H1 (cell line): ENCODE data around the gene CMTM5. TPM values are rescaled to one million over a fixed set of nuclear protein-coding genes. Genes with fewer than 3 reads are reported as not detected.
A peak's percentile ranks its signal among the peaks of the same experiment; 100 is the strongest.

Experiments used
- CTCF ChIA-PET: fragments of 300-600 bp; sonication (Branson Sonifier 250); formaldehyde crosslinking; loops from one replicate; lab custom pipeline; 2021; ENCODE audit not compliant: partially characterized antibody; lab: Charles Lee
- POLR2A ChIA-PET: fragments of 300-600 bp; sonication (Branson Sonifier 250); formaldehyde crosslinking; loops from one replicate; lab custom pipeline; 2021; ENCODE audit warnings: inconsistent platforms; ENCODE audit not compliant: partially characterized antibody; lab: Charles Lee
- DNase-seq, 2 experiments: peaks; one replicate each; pipeline versions ENCODE4 v3.0.0 to v3.0.0-alpha.2; 2010 to 2022; ENCODE audit warnings: low spot score in 2 of 2, low read depth in 1 of 2, mixed read lengths in 1 of 2
- FAIRE-seq: peaks from 2 replicates; lab custom pipeline; 2011; peaks lifted over from hg19 to GRCh38; lab: Jason Lieb, UNC
- H2AFZ ChIP-seq: 2 replicates; pipeline ENCODE4 v1.8.1; 2012; ENCODE audit warnings: low read length, inconsistent platforms
- H2AK5ac ChIP-seq: 2 replicates; pipeline ENCODE4 v1.6.1; 2013; ENCODE audit warnings: low read depth, low read length
- H2BK120ac ChIP-seq: replicated peaks from 2 replicates; pipeline ENCODE3; 2013; ENCODE audit warnings: low read depth, low read length, inconsistent platforms
- H2BK12ac ChIP-seq: 2 replicates; pipeline ENCODE4 v1.6.1; 2013; ENCODE audit warnings: low read depth, low read length
- H2BK15ac ChIP-seq: 2 replicates; pipeline ENCODE4 v1.6.1; 2013; ENCODE audit warnings: low read length
- H2BK20ac ChIP-seq: 2 replicates; pipeline ENCODE4 v1.6.1; 2013; ENCODE audit warnings: low read length
- H2BK5ac ChIP-seq: 2 replicates; pipeline ENCODE4 v1.6.1; 2013; ENCODE audit warnings: low read depth, low read length
- H3K14ac ChIP-seq: 2 replicates; pipeline ENCODE4 v1.6.1; 2013; ENCODE audit warnings: inconsistent platforms; ENCODE audit not compliant: insufficient read length
- H3K18ac ChIP-seq: 2 replicates; pipeline ENCODE4 v1.6.1; 2013; ENCODE audit warnings: low read length; ENCODE audit errors: extremely low read depth
- H3K23ac ChIP-seq: 2 replicates; pipeline ENCODE4 v1.6.1; 2013; ENCODE audit warnings: inconsistent platforms; ENCODE audit not compliant: insufficient read length
- H3K23me2 ChIP-seq: 2 replicates; pipeline ENCODE4 v1.6.1; 2013; ENCODE audit warnings: low read depth, low read length
- H3K27ac ChIP-seq: 2 replicates; pipeline ENCODE4 v1.6.1; 2011; ENCODE audit warnings: low read depth, low read length, inconsistent platforms
- H3K27me3 ChIP-seq, 4 experiments: replicated peaks in 1 of 4; 1 replicate in 1 of 4; 2 replicates in 3 of 4; pipeline versions ENCODE4 v1.6.1 to v1.8.1; 2011 to 2013; ENCODE audit warnings: low read length in 3 of 4, mild to moderate bottlenecking in 3 of 4, inconsistent platforms in 2 of 4, mixed read lengths in 2 of 4, moderate library complexity in 1 of 4; ENCODE audit not compliant: control insufficient read depth in 3 of 4, insufficient read depth in 3 of 4; ENCODE audit errors: extremely low read depth in 1 of 4
- H3K36me3 ChIP-seq, 4 experiments: 2 replicates each; pipeline versions ENCODE4 v1.6.1 to v1.8.1; 2011 to 2013; ENCODE audit warnings: mild to moderate bottlenecking in 4 of 4, low read length in 3 of 4, moderate library complexity in 2 of 4, control low read depth in 1 of 4, inconsistent platforms in 1 of 4; ENCODE audit not compliant: insufficient read depth in 4 of 4, control insufficient read depth in 2 of 4
- H3K4ac ChIP-seq: replicated peaks from 2 replicates; pipeline ENCODE3; 2013; ENCODE audit warnings: low read length, low read depth, mixed read lengths, inconsistent platforms; ENCODE audit not compliant: insufficient read length
- H3K4me1 ChIP-seq, 4 experiments: replicated peaks in 1 of 4; 1 replicate in 1 of 4; 2 replicates in 3 of 4; pipeline versions ENCODE4 v1.6.1 to v1.8.1; 2011 to 2013; ENCODE audit warnings: low read length in 3 of 4, inconsistent platforms in 2 of 4, mixed read lengths in 1 of 4; ENCODE audit not compliant: insufficient read depth in 4 of 4, control insufficient read depth in 3 of 4
- H3K4me2 ChIP-seq, 2 experiments: 2 replicates each; pipeline versions ENCODE4 v1.6.1 to v1.8.1; 2011 to 2013; ENCODE audit warnings: low read depth in 2 of 2, low read length in 2 of 2, control low read depth in 1 of 2, inconsistent platforms in 1 of 2, mild to moderate bottlenecking in 1 of 2; ENCODE audit not compliant: insufficient read depth in 1 of 2
- H3K4me3 ChIP-seq, 4 experiments: fragments of 200-600, 300-600 bp in 1 of 4; sonication (generic), shearing (Covaris generic), sonication (Bioruptor Twin) in 1 of 4; 2 replicates each; pipeline versions ENCODE4 v1.5.1 to v1.8.1; 2011 to 2016; ENCODE audit warnings: low read length in 4 of 4, low read depth in 3 of 4, control low read depth in 2 of 4, inconsistent platforms in 2 of 4, mild to moderate bottlenecking in 2 of 4, mixed read lengths in 1 of 4, moderate library complexity in 1 of 4; ENCODE audit not compliant: insufficient read depth in 2 of 4; ENCODE audit errors: extremely low read depth in 1 of 4
- H3K56ac ChIP-seq: replicated peaks from 2 replicates; pipeline ENCODE3; 2013; ENCODE audit warnings: low read depth, mild to moderate bottlenecking, mixed read lengths, low read length, inconsistent platforms; ENCODE audit not compliant: insufficient read length
- H3K79me1 ChIP-seq: 2 replicates; pipeline ENCODE4 v1.6.1; 2013; ENCODE audit warnings: low read depth, low read length, control low read depth
- H3K79me2 ChIP-seq, 2 experiments: 2 replicates each; pipeline versions ENCODE4 v1.6.1 to v1.8.1; 2012 to 2013; ENCODE audit warnings: low read length in 2 of 2, mild to moderate bottlenecking in 2 of 2, inconsistent platforms in 1 of 2; ENCODE audit not compliant: insufficient read depth in 2 of 2, control insufficient read depth in 1 of 2
- H3K9ac ChIP-seq, 4 experiments: replicated peaks in 1 of 4; 1 replicate in 1 of 4; 2 replicates in 3 of 4; pipeline versions ENCODE4 v1.6.1 to v1.8.1; 2011 to 2013; ENCODE audit warnings: low read depth in 3 of 4, low read length in 3 of 4, control low read depth in 2 of 4, mild to moderate bottlenecking in 2 of 4, moderate library complexity in 2 of 4, inconsistent platforms in 1 of 4; ENCODE audit errors: extremely low read depth in 1 of 4
- H3K9me3 ChIP-seq, 2 experiments: 2 replicates each; pipeline versions ENCODE4 v1.6.1 to v1.8.1; 2012 to 2013; ENCODE audit warnings: mild to moderate bottlenecking in 2 of 2, moderate library complexity in 2 of 2, control low read depth in 1 of 2, inconsistent platforms in 1 of 2, low read depth in 1 of 2, low read length in 1 of 2, mixed read lengths in 1 of 2; ENCODE audit not compliant: insufficient read depth in 2 of 2
- H4K20me1 ChIP-seq, 2 experiments: replicated peaks in 1 of 2; 2 replicates each; pipeline versions ENCODE3 to v1.8.1; 2011 to 2013; ENCODE audit warnings: inconsistent platforms in 2 of 2, low read length in 2 of 2, mild to moderate bottlenecking in 1 of 2; ENCODE audit not compliant: insufficient read depth in 2 of 2, control insufficient read depth in 1 of 2
- H4K5ac ChIP-seq: 2 replicates; pipeline ENCODE4 v1.6.1; 2013; ENCODE audit warnings: low read length, low read depth, mixed read lengths, inconsistent platforms; ENCODE audit not compliant: insufficient read length
- H4K8ac ChIP-seq: 2 replicates; pipeline ENCODE4 v1.8.0; 2013; ENCODE audit warnings: mild to moderate bottlenecking, moderate library complexity, low read length, inconsistent platforms; ENCODE audit not compliant: insufficient read depth; ENCODE audit errors: extremely low read depth
- H4K91ac ChIP-seq: replicated peaks from 2 replicates; pipeline ENCODE3; 2013; ENCODE audit warnings: low read length, mixed read lengths, inconsistent platforms; ENCODE audit not compliant: insufficient read length
- ASH2L ChIP-seq: fragments of 200-600, 300-600 bp; sonication (generic); IDR thresholded peaks from one replicate; pipeline ENCODE4 v1.7.1; 2017; ENCODE audit warnings: low read length
- BRCA1 ChIP-seq: IDR thresholded peaks from 2 replicates; pipeline ENCODE4 v1.6.1; 2012; ENCODE audit warnings: low read depth, low read length, improper control_type of control experiment
- CBX8 ChIP-seq: fragments of 300-800, 300-1000 bp; sonication (generic); IDR thresholded peaks from 2 replicates; pipeline ENCODE4 v1.7.1; 2016; ENCODE audit warnings: low read depth, low read length, borderline replicate concordance
- CEBPB ChIP-seq: IDR thresholded peaks from 2 replicates; pipeline ENCODE4 v1.6.1; 2012; ENCODE audit warnings: low read depth, low read length
- JUND ChIP-seq: IDR thresholded peaks from 2 replicates; pipeline ENCODE4 v1.6.1; 2011; ENCODE audit warnings: mild to moderate bottlenecking, improper control_type of control experiment, low read length
- PHF8 ChIP-seq: fragments of 200-600 bp; sonication (generic); conservative IDR thresholded peaks from 2 replicates; pipeline ENCODE4 v1.7.1; 2012; ENCODE audit warnings: low read depth, mild to moderate bottlenecking, inconsistent platforms, low read length, moderate library complexity
- POLR2A ChIP-seq, 2 experiments: IDR thresholded peaks; 1 replicate in 1 of 2; 2 replicates in 1 of 2; pipeline ENCODE4 v1.6.1; 2011; ENCODE audit warnings: low read depth in 2 of 2, low read length in 2 of 2, mild to moderate bottlenecking in 2 of 2; ENCODE audit errors: control extremely low read depth in 1 of 2
- SRF ChIP-seq: IDR thresholded peaks from 2 replicates; pipeline ENCODE4 v1.6.1; 2011; ENCODE audit warnings: mild to moderate bottlenecking, low read depth, low read length, moderate library complexity
- TAF7 ChIP-seq: optimal IDR thresholded peaks from 2 replicates; pipeline ENCODE3; 2011; ENCODE audit warnings: low read depth, mild to moderate bottlenecking, inconsistent platforms, low read length, moderate library complexity, borderline replicate concordance
- WGBS, 2 experiments: shearing (Covaris generic) in 1 of 2; methylation state at CpG; one replicate each; pipeline versions ENCODE4 v1.1.6 to v1.1.7; 2013 to 2015; ENCODE audit warnings: low lambda C conversion rate in 2 of 2, mixed read lengths in 2 of 2, inconsistent platforms in 1 of 2, low coverage in 1 of 2, missing lambda C conversion rate in 1 of 2; ENCODE audit not compliant: insufficient replicate concordance in 2 of 2, insufficient coverage in 1 of 2, insufficient read length in 1 of 2; ENCODE audit errors: extremely low coverage in 1 of 2, missing lambda C conversion rate in 1 of 2; 5-methylcytosine and 5-hydroxymethylcytosine counted together
- polyA plus RNA-seq, 7 experiments: library from polyadenylated mRNA; depleted of rRNA in 3 of 7; stranded (reverse) in 5 of 7; unstranded in 2 of 7; fragments of >200 nt in 5 of 7; fragments of 200-250 nt in 2 of 7; gene quantifications; 1 replicate in 5 of 7; 2 replicates in 1 of 7; 4 replicates in 1 of 7; pipeline versions ENCODE4 v1.2.1 to v1.2.3, GENCODE V29; 2011 to 2013; ENCODE audit warnings: missing spikeins in 2 of 7, mixed read lengths in 2 of 7
- total RNA-seq: library from RNA; stranded (reverse); fragmentation: NEBNext Ultra II Directional; extraction: Animal tissue kit (Norgen Biotek cat#: 25700); gene quantifications from 2 replicates; pipeline ENCODE4 v1.2.1, GENCODE V29; 2021
- TF ChIP-seq, protein P1 (sequence below): IDR thresholded peaks from 2 replicates; pipeline ENCODE4 v1.6.1; 2012; ENCODE audit warnings: inconsistent platforms

The CMTM5 gene
- total and polyA plus RNA-seq, 2 of the 8 experiments (the other 6 are each of a cell fraction or from before 2014, with no cell fraction given), result 2.1 TPM; not detected in 1

DNA sequence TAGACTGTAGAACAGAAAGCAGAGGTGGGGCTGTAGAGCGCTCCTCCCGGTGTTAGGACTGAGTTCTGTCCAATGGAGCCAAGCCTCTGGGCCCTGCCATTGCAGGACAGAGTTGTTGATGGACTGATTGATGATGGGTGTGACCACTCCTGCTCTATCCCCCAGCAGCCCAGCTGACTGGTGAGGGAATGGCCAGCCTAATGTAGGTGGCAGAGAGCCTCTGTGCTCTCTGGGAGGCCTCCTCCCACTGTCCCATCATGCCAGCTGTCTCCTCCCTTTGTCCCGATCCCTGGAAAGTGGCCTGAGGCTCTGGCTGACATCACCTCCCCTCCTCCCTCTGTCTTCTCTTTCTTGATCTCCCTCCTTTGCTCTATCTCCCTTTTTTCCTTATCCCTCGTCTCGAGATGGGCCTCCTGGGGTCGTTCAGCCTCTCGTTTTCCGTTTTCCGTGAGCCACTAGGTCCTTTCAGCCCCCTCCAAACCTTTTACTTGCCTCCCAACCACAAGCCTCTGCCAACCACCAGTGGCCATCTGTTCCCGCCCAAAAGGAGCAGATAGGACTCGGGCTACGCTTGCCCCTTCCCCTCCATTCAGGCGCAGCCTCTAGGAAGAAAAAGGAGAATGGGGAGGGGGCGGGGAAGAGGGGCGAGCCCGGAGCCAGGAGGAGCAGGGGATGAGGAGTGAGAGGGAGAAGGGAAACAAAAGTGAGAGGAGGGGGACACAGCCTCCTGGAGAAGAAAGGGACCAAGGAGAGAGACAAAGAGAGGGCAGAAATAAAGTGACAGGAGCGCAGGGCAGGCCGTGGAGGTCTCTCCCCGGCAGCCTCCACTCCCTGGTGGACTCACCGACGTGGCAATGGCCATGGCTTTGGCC, 12.4 kb upstream of the CMTM5 start:
- H3K4ac ChIP-seq, result peak overlapping the region; percentile 69
- FAIRE-seq (no peak), DNase-seq (peak in 1 of 2 experiments; percentile 64)
- peaks cover 2 to 22% (median 14%) of the 10 kb centered on the region in 4 experiments; a peak in 6 of 7 replicates for H3K4me1 ChIP-seq
- ChIA-PET CTCF (interaction anchor here (0.6 to 20.9 kb wide), 6 partner anchors 12 to 387 kb away, joined by 3 to 333 read pairs (median 46); partner anchors contain the start of genes CMTM5, IL25 and SLC22A17), POLR2A (interaction anchor here (0.9 to 7.1 kb wide), 7 partner anchors 13 to 204 kb away, joined by 3 to 73 read pairs (median 9); partner anchors contain the start of genes HOMEZ, PABPN1 and SLC22A17)
- H2BK5ac ChIP-seq, result peak overlapping the region; percentile 74
- H3K9ac ChIP-seq, result peak overlapping the region; percentile 55 to 90 (median 70)
- H4K5ac ChIP-seq, result peak overlapping the region; percentile 52
- H3K79me2 ChIP-seq, result no peaks in the 10 kb centered on the region
- no peak overlapping the region for H2AFZ ChIP-seq
- 0 out of 2 replicates have a peak overlapping the region, but pooled peaks have one; percentile 27 for H3K27ac ChIP-seq
- H2BK12ac ChIP-seq, result peak overlapping the region; percentile 85
- H3K14ac ChIP-seq, result no peak overlapping the region
- no peak overlapping the region for H3K56ac ChIP-seq
- H3K9me3 ChIP-seq, result no peaks in the 10 kb centered on the region
- no peak overlapping the region for H4K8ac ChIP-seq
- H2BK120ac ChIP-seq, result peak overlapping the region; percentile 24
- H3K4me3 ChIP-seq, result peak overlapping the region; percentile 69 to 79 (median 77)
- peak overlapping the region; percentile 92 for H4K91ac ChIP-seq
- 13% methylated on average over 12 of the region's 21 CpGs; no CpG with 5 or more reads in 1 of the 2 experiments for WGBS, 2 experiments
- H3K79me1 ChIP-seq, result no peaks in the 10 kb centered on the region
- peak overlapping the region; percentile 15; the same call in 1 of the 2 replicates for H2BK20ac ChIP-seq
- peak overlapping the region; percentile 88 for H2BK15ac ChIP-seq
- H3K4me2 ChIP-seq, result peak overlapping the region; percentile 85 to 90
- H3K18ac ChIP-seq, result peak overlapping the region; percentile 97
- no peak overlapping the region for H3K23ac ChIP-seq
- H4K20me1 ChIP-seq, result peaks cover 8 to 13% of the 10 kb centered on the region in 2 experiments
- H3K23me2 ChIP-seq, result peaks cover 21% of the 10 kb centered on the region; the same call in 1 of the 2 replicates
- H3K36me3 ChIP-seq, result peaks cover 0 to 9% (median 1%) of the 10 kb centered on the region in 4 experiments; a peak in 3 of 8 replicates
- H2AK5ac ChIP-seq, result peak overlapping the region; percentile 60; the same call in 1 of the 2 replicates
- peaks cover 0 to 12% (median 8%) of the 10 kb centered on the region in 4 experiments; a peak in 5 of 7 replicates for H3K27me3 ChIP-seq
- TF ChIP-seq ASH2L, result no peak
- peak; percentile 60 for TF ChIP-seq TAF7
- TF ChIP-seq BRCA1, result no peak
- no peak for TF ChIP-seq JUND
- TF ChIP-seq, protein P1, sequence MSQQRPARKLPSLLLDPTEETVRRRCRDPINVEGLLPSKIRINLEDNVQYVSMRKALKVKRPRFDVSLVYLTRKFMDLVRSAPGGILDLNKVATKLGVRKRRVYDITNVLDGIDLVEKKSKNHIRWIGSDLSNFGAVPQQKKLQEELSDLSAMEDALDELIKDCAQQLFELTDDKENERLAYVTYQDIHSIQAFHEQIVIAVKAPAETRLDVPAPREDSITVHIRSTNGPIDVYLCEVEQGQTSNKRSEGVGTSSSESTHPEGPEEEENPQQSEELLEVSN, result peak; percentile 87
- TF ChIP-seq SRF, result no peak
- TF ChIP-seq POLR2A (IDR thresholded peaks at IDR 0.05; ENCODE audit: control extremely low read depth in 1 of 2, low read depth in 2 of 2, low read length in 2 of 2), result peak in 1 of 2 experiments; percentile 44; a peak in 1 of 3 replicates
- no peak; the same call in 1 of the 2 replicates for TF ChIP-seq PHF8
- TF ChIP-seq CBX8, result no peak
- TF ChIP-seq CEBPB, result no peak
